ENCODE data around the gene PDE4D. TPM values are rescaled to one million over a fixed set of nuclear protein-coding genes. Genes with fewer than 3 reads are reported as not detected.
A peak's percentile ranks its signal among the peaks of the same experiment; 100 is the strongest.

The PDE4D gene
- polyA plus RNA-seq, 6 donors from 2014 or later = 4.1 to 20.0 (median 12.9) TPM

DNA sequence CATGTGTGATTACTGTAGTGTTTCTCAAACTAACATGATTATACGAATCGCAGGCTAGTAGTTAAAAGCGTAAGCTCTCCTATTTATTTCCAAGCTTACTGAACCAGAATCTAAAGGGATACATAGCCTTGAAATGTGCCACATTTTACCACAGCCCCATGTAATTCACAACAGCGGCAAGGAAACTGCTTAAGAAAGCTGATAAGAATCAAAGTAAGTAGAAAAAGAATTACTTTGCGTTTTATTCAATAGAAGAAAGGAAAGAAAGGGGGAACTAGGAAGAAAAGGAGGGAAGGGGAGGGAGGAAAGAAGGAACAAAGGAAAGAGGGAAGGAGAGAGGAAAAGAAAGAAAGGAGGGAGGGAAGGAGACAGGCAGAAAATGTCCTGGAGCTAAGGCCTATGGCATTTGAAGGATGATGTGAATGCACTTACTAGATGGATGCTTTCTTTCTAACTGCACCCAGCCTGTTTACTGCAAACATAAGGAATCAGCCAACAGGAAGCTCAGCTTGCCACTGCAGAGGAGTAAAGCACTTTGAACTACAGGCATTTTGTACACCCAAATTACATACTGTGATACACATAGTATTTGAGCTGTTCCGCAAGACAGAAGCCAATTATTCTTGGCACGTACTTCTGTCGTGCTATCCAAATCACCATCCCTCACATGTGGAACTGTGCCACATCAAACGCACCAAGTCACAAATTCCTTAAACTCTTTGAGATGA lies 789.0 kb downstream of the PDE4D start:
- ATAC-seq (ENCODE audit: low read depth in 2 of 2) (no peak), DNase-seq (no peak)
- no peak overlapping the region for H3K27ac Mint-ChIP-seq
- no peaks in the 10 kb centered on the region for H3K4me1 Mint-ChIP-seq
- H3K4me3 Mint-ChIP-seq = peak overlapping the region in 1 of 8 donors; percentile 18
- H3K9me3 Mint-ChIP-seq = no peaks in the 10 kb centered on the region
- peaks cover 0 to 11% of the 10 kb centered on the region in 2 donors for H3K36me3 Mint-ChIP-seq
- no peaks in the 10 kb centered on the region for H3K27me3 Mint-ChIP-seq

DNA sequence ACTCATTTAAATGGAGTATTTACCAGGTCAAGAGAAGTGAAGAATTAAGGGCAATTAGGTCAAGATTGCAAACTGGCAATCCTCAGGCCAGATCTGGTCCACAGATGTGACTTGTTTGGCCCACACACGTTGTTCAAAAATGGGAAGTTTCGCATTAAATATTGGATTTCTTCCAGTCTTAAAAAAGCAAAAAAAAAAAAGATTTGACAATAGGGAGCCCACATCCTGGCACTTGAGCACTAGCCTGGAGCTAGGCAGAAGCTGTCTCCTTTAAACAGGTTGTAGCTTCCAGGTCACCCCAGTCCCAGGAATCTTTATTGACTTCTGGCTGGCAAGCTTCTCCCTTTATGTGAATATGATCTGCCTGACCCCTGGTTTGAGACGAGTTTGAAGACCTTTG lies 790.2 kb downstream of the PDE4D start:
- ATAC-seq (ENCODE audit: low read depth in 2 of 2) (no peak), DNase-seq (no peak)
- Mint-ChIP-seq H3K4me1 (no peaks in the 10 kb centered on the region), H3K27ac (no peak overlapping the region), H3K9me3 (no peaks in the 10 kb centered on the region), H3K27me3 (no peaks in the 10 kb centered on the region), H3K36me3 (peaks cover 0 to 11% of the 10 kb centered on the region in 2 donors), H3K4me3 (no peak overlapping the region)

DNA sequence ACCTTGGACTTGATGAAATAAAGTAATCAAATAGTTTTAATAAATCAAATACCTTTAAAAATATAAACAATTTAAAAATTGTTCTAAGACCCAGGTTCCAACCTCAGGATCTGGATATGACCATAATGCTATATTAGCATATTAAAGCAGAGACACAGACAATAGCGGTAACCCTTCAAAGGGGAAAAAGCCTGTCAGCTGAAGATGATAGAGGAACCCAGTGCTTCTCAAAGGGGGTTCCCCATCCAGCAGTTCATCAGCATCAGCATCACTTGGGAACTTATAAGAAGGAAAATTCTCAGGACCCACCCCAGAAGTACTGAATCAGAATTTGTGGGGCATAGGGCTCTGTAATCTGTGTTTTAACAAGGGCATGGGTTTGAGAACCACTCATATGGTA lies 791.1 kb downstream of the PDE4D start:
- Mint-ChIP-seq H3K27me3 (no peaks in the 10 kb centered on the region), H3K4me3 (no peak overlapping the region), H3K27ac (no peak overlapping the region), H3K9me3 (no peaks in the 10 kb centered on the region), H3K36me3 (peaks cover 0 to 7% of the 10 kb centered on the region in 2 donors), H3K4me1 (no peaks in the 10 kb centered on the region)
- no peak for DNase-seq
- ATAC-seq (ENCODE audit: low read depth in 2 of 2) = no peak

DNA sequence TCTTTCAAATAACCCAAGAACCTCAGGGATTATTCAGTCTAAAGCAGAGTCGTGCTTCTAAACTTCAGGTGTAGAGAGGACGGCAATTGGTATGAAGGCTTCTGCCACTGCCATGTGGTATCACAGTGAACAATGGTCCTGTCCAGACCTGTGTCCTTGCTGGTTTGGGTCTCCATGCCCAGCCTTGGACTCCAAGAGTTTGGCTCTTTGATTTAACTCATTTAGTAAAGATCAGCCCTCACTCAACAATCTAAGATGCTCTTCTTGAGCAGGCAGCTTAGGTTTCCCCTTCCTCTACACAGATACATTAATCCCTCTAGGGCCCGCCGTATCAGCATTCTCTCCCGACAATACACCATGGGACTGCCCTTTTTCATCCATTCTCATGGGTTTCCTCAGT lies 792.7 kb downstream of the PDE4D start:
- Mint-ChIP-seq H3K4me3 (no peak overlapping the region), H3K4me1 (no peaks in the 10 kb centered on the region), H3K36me3 (peaks cover 0 to 5% of the 10 kb centered on the region in 2 donors), H3K9me3 (peaks cover 0 to 1% (median 0%) of the 10 kb centered on the region in 7 donors), H3K27ac (no peak overlapping the region), H3K27me3 (no peaks in the 10 kb centered on the region)
- ATAC-seq (ENCODE audit: low read depth in 2 of 2) (no peak), DNase-seq (no peak)

DNA sequence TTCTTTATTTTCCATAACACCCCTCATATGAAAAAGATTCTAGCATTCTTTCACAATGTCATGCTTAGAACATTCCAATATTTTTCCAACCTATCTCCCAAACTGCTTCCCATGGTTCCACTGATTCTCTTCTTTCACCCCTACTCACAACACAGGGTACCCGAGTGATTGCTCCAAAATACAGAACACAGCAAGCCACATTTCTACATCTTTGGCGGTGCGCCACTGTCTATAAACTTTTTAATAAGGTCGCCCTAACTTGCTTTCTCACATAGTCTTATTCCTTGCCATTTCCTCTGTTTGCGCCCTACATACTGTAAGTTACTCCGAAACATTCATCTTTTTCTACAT lies 793.6 kb downstream of the PDE4D start:
- ATAC-seq (ENCODE audit: low read depth in 2 of 2) (no peak), DNase-seq (no peak)
- Mint-ChIP-seq H3K4me3 (no peak overlapping the region), H3K27ac (peak overlapping the region in 1 of 6 donors; percentile 1), H3K9me3 (peaks cover 0 to 3% (median 0%) of the 10 kb centered on the region in 7 donors), H3K27me3 (no peaks in the 10 kb centered on the region), H3K36me3 (peaks cover 0 to 5% of the 10 kb centered on the region in 2 donors), H3K4me1 (no peaks in the 10 kb centered on the region)

DNA sequence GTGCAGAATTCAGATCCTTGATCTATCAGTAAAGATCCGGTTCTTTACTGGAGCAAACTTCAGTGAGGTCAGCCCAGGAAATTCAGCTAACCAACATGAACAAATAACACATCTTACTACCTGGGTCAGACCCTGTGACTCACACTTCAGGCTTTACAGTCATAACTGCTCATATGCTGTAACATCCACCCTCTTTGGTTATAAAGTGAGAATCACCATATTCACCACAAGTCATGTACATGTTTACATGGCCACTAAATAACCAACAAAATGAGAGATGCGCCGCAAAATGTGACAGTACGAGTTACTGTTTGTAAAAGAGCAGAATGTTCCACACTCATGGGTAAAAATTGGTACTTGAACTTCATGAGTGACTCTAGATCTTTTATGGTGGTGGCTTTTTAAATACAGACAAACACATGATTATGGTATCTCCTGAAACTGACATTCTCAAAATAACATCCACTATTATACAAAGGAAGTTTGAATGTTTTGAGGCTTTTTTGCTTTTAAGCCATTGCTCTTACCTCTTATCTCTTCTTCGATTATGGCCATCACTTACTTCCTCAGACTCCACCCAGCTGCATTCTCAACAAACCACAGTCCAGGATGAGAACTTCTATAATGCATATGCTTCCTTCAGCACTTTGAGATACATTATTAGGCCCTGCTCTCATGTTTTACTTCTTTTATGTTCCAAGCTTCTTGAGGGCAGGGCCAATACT lies 794.1 kb downstream of the PDE4D start:
- Mint-ChIP-seq H3K27ac (no peak overlapping the region), H3K27me3 (no peaks in the 10 kb centered on the region), H3K4me1 (no peaks in the 10 kb centered on the region), H3K36me3 (peaks cover 0 to 5% of the 10 kb centered on the region in 2 donors), H3K4me3 (no peak overlapping the region), H3K9me3 (peaks cover 0 to 3% (median 0%) of the 10 kb centered on the region in 7 donors)
- DNase-seq = no peak
- ATAC-seq (ENCODE audit: low read depth in 2 of 2) = no peak

DNA sequence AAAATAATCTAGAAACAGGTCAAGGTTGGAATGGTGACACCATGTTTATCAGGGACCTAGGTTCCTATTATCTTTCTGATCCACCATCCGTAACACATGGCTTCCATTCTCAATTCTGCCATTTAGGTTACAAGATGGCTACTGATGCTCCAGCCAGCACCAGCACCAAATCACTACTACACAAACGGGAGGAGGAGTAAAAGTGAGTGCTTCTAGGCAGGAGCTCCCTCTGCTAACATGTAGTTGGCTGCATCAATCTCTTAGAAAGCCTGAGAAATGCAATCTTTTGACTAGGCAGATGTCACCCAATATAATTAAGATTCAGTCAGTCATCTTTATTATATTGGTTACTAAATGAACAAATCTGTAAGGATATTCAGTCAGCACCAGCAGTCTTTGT lies 794.8 kb downstream of the PDE4D start:
- DNase-seq (no peak), ATAC-seq (ENCODE audit: low read depth in 2 of 2) (no peak)
- Mint-ChIP-seq H3K27me3 (no peaks in the 10 kb centered on the region), H3K27ac (peak overlapping the region in 1 of 6 donors; percentile 5), H3K36me3 (peaks cover 0 to 5% of the 10 kb centered on the region in 2 donors), H3K9me3 (peaks cover 0 to 3% (median 0%) of the 10 kb centered on the region in 7 donors), H3K4me1 (no peaks in the 10 kb centered on the region), H3K4me3 (no peak overlapping the region)

DNA sequence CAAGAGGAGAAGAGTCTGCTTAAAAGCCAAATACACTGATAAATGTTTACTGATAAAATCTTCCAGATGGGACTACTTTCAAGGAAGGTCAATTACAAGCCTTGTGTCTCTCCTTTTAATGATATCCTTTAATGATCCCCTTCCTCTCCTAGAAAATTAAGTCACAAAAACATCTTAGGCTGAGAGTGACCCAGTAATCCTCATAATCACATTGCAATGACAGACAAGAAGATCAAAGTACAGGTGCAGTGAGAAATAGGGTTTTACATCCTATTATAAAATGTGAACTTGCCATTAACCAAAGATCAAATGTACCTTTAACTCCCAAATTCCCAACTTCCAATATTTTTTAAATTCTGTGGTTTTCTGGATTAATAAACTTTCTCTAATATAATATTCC lies 795.8 kb downstream of the PDE4D start:
- peaks cover 0 to 3% (median 0%) of the 10 kb centered on the region in 7 donors for H3K9me3 Mint-ChIP-seq
- no peak overlapping the region for H3K4me3 Mint-ChIP-seq
- H3K27me3 Mint-ChIP-seq = no peaks in the 10 kb centered on the region
- H3K4me1 Mint-ChIP-seq = no peaks in the 10 kb centered on the region
- DNase-seq (no peak), ATAC-seq (ENCODE audit: low read depth in 2 of 2) (no peak)
- H3K27ac Mint-ChIP-seq = no peak overlapping the region
- peaks cover 0 to 5% of the 10 kb centered on the region in 2 donors for H3K36me3 Mint-ChIP-seq

DNA sequence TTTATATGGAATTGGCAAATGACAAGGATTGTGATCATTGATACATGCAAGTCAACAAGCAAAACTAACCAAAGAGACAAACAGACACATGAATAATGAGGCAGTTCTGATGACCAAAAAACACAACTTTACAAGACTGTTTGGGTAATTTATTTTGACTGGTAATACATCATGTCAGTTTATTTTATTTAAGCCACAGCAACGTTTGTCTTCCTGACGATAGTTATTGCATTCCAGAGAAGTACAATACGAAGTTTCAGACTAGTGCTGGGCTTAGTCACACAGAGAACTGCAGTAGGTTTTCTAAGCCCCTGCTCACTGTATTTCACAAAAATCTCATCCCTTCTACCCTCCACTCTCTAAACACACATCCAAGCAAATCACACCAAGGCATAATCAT lies 796.4 kb downstream of the PDE4D start:
- Mint-ChIP-seq H3K4me3 (no peak overlapping the region), H3K36me3 (peaks cover 0 to 5% of the 10 kb centered on the region in 2 donors), H3K9me3 (peaks cover 0 to 3% (median 0%) of the 10 kb centered on the region in 7 donors), H3K27me3 (no peaks in the 10 kb centered on the region), H3K4me1 (no peaks in the 10 kb centered on the region), H3K27ac (no peak overlapping the region)
- no peak for ATAC-seq (ENCODE audit: low read depth in 2 of 2)
- no peak for DNase-seq

DNA sequence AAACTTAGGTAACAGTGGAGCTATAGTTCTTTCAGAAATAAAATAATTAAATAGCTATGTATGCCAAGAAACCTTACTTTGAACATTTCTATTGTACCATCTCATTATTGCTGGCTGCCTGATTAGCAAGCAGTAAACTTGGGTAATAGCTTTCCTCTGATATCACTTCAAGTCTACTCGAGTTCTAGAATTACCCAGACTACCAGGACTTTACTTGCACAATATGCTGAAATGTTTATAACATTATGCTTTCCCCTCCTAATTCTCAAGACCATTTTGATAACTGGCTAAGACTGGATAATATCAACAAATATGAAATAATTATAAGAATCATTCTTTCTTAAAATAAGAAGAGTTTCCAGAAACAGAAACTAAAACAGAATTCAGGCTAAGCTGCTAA lies 798.0 kb downstream of the PDE4D start:
- no peak overlapping the region for H3K27ac Mint-ChIP-seq
- H3K36me3 Mint-ChIP-seq = peaks cover 0 to 5% of the 10 kb centered on the region in 2 donors
- peaks cover 0 to 3% (median 0%) of the 10 kb centered on the region in 7 donors for H3K9me3 Mint-ChIP-seq
- no peaks in the 10 kb centered on the region for H3K27me3 Mint-ChIP-seq
- H3K4me1 Mint-ChIP-seq = no peaks in the 10 kb centered on the region
- no peak for DNase-seq
- no peak for ATAC-seq (ENCODE audit: low read depth in 2 of 2)
- H3K4me3 Mint-ChIP-seq = no peak overlapping the region

DNA sequence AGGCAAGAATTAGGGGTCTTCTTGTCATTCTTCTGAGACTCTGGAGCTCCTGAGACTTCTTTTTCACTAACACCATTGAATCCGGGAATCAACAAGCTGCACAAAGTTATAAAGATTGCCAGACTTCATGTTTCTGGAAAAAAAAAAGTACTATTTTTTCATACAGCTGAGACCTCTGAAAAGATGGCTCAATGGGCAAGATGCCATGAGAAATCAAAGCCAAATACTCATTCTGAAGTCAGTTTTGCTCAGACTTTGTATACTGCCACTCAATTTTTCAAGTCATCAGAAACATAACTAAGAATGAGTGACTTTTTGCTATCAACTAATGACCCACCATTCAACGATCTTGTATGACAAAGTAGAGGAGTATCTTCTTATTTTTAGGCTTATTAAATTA lies 798.7 kb downstream of the PDE4D start:
- no peaks in the 10 kb centered on the region for H3K27me3 Mint-ChIP-seq
- H3K9me3 Mint-ChIP-seq = peaks cover 0 to 3% (median 0%) of the 10 kb centered on the region in 7 donors
- no peak for DNase-seq
- H3K36me3 Mint-ChIP-seq = no peaks in the 10 kb centered on the region
- H3K27ac Mint-ChIP-seq = no peak overlapping the region
- no peaks in the 10 kb centered on the region for H3K4me1 Mint-ChIP-seq
- no peak overlapping the region for H3K4me3 Mint-ChIP-seq
- ATAC-seq (ENCODE audit: low read depth in 2 of 2) = no peak

DNA sequence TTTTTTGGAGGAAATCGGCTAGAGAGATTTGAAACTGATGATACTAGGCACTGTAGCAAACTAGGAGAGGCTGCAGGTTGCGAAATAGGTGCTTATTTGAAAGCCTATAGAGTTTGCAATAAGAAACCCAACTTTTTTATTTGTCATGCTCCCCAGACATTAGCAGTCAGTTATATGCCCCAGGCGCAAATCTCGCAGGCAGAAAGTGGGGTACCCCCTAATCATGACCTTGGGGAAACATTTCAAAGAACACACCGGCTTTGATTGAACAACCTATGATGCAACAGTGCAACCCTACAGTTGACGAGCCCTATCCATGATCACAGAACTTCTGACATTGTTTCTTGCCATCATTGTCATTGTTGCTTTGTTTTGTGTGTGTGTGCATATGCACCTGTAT lies 800.2 kb downstream of the PDE4D start:
- no peak for DNase-seq
- Mint-ChIP-seq H3K4me1 (no peaks in the 10 kb centered on the region), H3K36me3 (no peaks in the 10 kb centered on the region), H3K4me3 (no peak overlapping the region), H3K9me3 (peaks cover 0 to 3% (median 0%) of the 10 kb centered on the region in 7 donors), H3K27me3 (peaks cover 0 to 2% (median 0%) of the 10 kb centered on the region in 3 donors), H3K27ac (no peak overlapping the region)
- ATAC-seq (ENCODE audit: low read depth in 2 of 2) = no peak

DNA sequence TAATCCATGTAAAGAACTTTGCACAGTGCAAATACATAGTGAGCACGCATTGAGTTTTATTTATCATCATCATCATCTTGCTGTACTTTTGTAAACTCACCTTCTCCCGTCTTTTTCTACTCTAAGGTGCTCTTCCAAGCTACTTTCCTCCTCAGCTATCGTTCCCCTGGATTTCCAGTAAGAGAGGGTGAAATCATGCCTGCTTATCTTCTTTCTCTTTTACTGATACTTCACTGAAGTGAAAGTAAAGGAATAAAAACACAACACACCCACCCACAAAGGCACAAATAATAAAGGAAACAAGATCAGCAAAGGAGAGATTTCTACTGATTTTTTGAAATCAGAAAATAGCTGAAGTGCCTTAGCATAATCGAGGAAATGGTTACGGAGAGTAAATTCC lies 800.8 kb downstream of the PDE4D start:
- no peaks in the 10 kb centered on the region for H3K4me1 Mint-ChIP-seq
- H3K36me3 Mint-ChIP-seq = no peaks in the 10 kb centered on the region
- H3K27ac Mint-ChIP-seq = no peak overlapping the region
- ATAC-seq (ENCODE audit: low read depth in 2 of 2) = no peak
- no peak for DNase-seq
- H3K27me3 Mint-ChIP-seq = peaks cover 0 to 5% (median 0%) of the 10 kb centered on the region in 3 donors
- peaks cover 0 to 3% (median 0%) of the 10 kb centered on the region in 7 donors for H3K9me3 Mint-ChIP-seq
- H3K4me3 Mint-ChIP-seq = no peak overlapping the region

DNA sequence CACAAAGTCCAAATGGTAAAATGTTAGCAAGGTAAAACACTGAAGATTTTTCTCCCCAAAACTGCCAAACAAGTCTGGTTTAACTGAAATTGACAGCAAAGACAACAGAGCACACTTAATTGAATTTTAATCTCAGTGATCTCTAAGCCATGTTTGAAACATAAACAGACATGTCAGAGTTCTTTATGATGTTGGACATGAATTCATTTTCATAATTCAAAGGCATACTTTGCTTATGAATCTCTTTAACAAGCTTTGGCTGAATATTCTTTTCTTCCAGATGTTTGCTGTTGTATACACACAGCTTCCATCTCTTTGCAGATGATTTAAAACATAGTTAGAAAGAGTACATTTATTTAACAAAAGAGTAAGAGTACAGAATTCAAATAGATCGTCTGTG lies 801.6 kb downstream of the PDE4D start:
- Mint-ChIP-seq H3K36me3 (no peaks in the 10 kb centered on the region), H3K27ac (no peak overlapping the region), H3K27me3 (peaks cover 0 to 5% (median 0%) of the 10 kb centered on the region in 3 donors), H3K9me3 (peaks cover 0 to 3% (median 0%) of the 10 kb centered on the region in 7 donors), H3K4me3 (no peak overlapping the region), H3K4me1 (no peaks in the 10 kb centered on the region)
- DNase-seq (no peak), ATAC-seq (ENCODE audit: low read depth in 2 of 2) (no peak)

Measured in naive B cell (primary cell).